Upper lobe of left lung (tissue), 4 donors: ENCODE results near the gene ERFL.

Source experiments
- EP300 ChIP-seq, 4 donors: sonication (generic); formaldehyde crosslinking; IDR thresholded peaks; one replicate each; pipeline ENCODE4 v1.5.1; 2017; ENCODE audit warnings: antibody characterized with exemption in 4 of 4, control low read depth in 2 of 4
- POLR2A ChIP-seq, 4 donors: fragments of 450-650 bp; IDR thresholded peaks; one replicate each; pipeline ENCODE4 v1.5.1; 2016 to 2017; ENCODE audit warnings: antibody characterized with exemption in 4 of 4, mild to moderate bottlenecking in 2 of 4
- POLR2AphosphoS5 ChIP-seq, 2 donors: sonication (generic); formaldehyde crosslinking; IDR thresholded peaks; one replicate each; pipeline ENCODE4 v1.5.1; 2017; ENCODE audit warnings: antibody characterized with exemption in 2 of 2
- TF ChIP-seq, protein P1 (sequence below), 6 experiments: fragments of 450-650 bp in 4 of 6; fragments of 200-600 bp in 2 of 6; sonication (generic) in 2 of 6; IDR thresholded peaks; one replicate each; pipeline ENCODE4 v1.5.1; 2016 to 2019; ENCODE audit warnings: antibody characterized with exemption in 6 of 6

DNA sequence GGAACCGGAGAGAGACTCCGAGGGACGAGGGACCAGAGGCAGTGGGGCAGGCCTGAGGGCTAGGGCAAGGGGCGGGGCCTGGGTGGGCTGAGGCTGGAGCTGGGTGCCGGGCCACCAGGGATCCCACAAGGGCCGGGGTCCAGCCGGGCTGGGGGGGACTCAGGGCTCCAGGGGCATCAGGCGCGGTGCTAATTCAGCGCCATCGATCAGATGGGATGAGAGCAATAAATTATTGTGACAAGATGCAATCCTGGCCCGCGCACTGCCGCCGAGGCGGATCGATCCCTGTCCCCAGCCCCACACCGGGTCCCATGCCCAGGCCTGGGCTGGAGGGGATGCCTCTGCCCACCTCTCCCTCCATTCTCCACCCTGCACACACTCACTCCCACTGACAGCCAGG, 5.7 kb downstream of the ERFL start:
- TF ChIP-seq, protein P1, sequence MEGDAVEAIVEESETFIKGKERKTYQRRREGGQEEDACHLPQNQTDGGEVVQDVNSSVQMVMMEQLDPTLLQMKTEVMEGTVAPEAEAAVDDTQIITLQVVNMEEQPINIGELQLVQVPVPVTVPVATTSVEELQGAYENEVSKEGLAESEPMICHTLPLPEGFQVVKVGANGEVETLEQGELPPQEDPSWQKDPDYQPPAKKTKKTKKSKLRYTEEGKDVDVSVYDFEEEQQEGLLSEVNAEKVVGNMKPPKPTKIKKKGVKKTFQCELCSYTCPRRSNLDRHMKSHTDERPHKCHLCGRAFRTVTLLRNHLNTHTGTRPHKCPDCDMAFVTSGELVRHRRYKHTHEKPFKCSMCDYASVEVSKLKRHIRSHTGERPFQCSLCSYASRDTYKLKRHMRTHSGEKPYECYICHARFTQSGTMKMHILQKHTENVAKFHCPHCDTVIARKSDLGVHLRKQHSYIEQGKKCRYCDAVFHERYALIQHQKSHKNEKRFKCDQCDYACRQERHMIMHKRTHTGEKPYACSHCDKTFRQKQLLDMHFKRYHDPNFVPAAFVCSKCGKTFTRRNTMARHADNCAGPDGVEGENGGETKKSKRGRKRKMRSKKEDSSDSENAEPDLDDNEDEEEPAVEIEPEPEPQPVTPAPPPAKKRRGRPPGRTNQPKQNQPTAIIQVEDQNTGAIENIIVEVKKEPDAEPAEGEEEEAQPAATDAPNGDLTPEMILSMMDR (IDR thresholded peaks at IDR 0.05) = no peak
- no peak for TF ChIP-seq POLR2AphosphoS5 (IDR thresholded peaks at IDR 0.05)
- no peak for TF ChIP-seq EP300 (IDR thresholded peaks at IDR 0.05)
- no peak for TF ChIP-seq POLR2A (IDR thresholded peaks at IDR 0.05)
